Right lobe of liver (tissue), 4 donors: ENCODE data around the gene CAVIN1.

Source experiments
- CTCF ChIP-seq, 4 donors: fragments of 200-600 bp in 3 of 4; fragments of 450-650 bp in 1 of 4; IDR thresholded peaks; one replicate each; pipeline versions ENCODE4 v1.5.1 to v1.8.0; 2016 to 2022; ENCODE audit warnings: antibody characterized with exemption in 4 of 4, mild to moderate bottlenecking in 2 of 4
- POLR2A ChIP-seq: fragments of 450-650 bp; IDR thresholded peaks from one replicate; pipeline ENCODE4 v1.6.1; 2017; ENCODE audit warnings: antibody characterized with exemption, mild to moderate bottlenecking
- donor health status: DM: no; HTN: no; CAD: no.
- donor health status: DM: no; HTN: no; CAD: no.
- donor health status: DM: no; HTN: yes; CAD: no.

DNA sequence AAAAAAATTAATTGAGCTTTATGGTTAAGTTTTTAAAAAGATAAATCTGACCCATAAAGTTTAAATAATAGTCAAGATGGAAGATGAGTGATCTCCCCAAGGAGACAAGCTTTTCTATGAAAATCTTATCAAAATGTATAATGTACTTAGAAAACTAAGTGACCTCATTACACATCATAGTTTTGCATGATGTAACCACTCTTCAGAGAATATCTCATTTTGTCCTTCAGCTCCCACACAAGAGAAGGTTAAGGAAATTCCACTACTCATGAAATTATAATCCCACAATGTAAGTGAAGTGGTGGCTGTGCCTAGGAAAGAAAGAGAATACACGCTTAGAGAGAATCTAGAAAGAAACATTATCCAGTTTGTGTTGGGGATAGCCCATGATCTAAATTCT, 49.2 kb downstream of the CAVIN1 start:
- TF ChIP-seq CTCF (IDR thresholded peaks at IDR 0.05) (no peak), POLR2A (no peak)
